GM19438 (cell line): ENCODE results near the gene MEF2C.
"Not testable (repeated sequence)": the region's sequence is repeated elsewhere in the genome, so short reads cannot be mapped to it uniquely, and the experiment has no call there.

Experiments used
- ATAC-seq: cut with Tn5 transposase; IDR thresholded peaks from one replicate; pipeline ENCODE4 v1.9.1; 2021; ENCODE audit warnings: low read depth; ENCODE audit not compliant: unreplicated experiment

Gene MEF2C

DNA sequence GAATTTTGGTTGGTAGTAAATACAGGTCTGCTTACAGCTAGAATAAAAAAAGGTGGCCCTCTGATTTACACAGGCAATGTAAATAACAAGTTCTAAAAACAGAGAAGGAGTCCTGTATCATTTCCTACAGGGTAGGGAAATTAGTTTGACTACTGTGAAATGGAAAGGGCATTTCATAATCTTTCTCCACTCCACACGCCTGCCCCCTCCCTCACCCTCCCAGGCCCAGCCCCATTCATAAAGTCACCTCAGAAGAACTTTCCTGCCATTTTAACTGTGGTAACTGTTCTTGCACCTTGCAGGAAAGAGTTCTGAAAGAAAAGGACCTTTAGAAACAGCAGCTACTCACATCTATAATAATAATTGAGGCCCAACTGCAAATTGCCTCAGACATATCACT lies 69.7 kb downstream of the MEF2C start:
- ATAC-seq, result no peak

DNA sequence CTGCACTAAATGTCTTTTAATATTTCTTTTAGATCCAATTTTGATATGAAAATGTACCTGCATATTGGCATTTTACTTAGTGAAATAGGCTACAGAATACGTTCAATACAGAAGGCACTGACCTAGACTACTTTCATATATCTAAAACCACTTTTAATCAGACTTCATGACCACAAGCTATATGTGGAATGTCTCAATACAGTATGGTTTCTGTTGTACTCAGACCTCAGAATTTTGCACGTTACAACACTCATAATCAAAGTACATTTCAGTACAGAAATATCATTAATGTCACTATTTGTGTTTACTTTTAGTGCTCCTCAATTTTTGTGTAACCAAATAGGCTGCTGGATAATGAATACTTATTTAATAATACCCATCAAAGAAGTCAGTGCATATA lies 74.8 kb downstream of the MEF2C start:
- ATAC-seq, result no peak

DNA sequence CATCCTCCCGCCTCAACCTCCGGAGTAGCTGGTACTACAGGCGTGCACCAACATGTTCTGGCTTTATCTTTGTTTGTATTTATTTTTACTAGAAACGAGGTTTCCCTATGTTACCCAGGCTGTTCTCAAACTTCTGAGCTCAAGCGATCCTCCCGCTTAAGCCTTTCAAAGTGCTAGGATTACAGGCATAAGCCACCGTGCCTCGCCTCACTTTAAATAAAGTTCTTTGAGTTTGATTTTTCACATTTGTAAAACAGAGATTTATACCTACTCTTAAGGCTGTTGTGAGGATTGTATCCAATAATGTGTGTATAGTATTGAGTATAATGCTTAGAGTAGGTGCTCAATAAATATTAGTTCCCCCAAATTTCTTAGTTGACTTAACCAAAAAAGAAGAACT lies 75.7 kb downstream of the MEF2C start:
- ATAC-seq, result no peak

DNA sequence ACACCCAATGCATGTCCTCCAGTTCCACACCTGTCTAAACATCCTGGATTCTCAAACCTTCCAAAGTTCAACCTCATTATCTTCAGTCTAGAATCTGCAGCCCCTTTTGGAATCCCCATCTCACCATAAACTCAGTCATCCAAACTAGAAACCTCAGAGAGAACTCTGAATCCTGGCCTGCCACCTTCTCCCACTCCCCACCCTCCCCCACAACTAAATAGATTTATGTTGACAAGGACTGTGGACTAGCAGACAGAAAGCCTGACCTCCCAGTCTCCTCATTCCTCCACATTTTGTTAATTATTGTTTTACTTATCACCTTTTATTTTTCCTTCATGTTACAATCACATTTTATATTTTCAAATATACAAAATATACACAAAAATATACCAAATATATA lies 76.6 kb downstream of the MEF2C start:
- no peak for ATAC-seq

DNA sequence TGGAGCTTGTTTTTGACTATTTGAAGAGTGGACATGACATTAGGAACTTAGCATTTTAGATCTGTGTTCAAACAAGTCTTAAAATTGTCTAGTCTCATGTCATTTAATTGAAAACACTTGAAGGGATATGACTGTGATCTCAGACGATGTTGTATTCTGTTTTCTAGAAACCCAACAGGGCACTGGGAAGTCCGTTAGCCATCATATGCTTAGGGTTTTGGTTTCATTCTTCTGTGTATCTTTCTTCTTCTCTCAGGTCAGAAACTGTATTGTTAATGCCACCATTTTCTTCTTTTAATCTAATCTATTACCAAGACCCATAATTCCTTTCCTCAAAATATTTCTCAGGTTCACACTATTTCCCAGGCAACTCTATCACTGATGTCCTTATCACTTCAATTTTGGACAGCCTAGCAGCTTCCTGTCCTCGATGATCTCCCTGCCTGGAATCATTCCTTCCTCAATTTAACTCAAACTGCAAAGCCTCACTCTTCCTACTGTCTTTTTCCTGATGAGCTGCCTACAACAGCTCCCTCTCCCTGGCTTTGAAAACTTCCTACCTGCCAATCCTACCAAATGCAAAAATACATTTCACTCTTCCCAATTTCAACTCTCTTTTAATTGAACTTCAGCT lies 77.7 kb downstream of the MEF2C start:
- ATAC-seq, result no peak

DNA sequence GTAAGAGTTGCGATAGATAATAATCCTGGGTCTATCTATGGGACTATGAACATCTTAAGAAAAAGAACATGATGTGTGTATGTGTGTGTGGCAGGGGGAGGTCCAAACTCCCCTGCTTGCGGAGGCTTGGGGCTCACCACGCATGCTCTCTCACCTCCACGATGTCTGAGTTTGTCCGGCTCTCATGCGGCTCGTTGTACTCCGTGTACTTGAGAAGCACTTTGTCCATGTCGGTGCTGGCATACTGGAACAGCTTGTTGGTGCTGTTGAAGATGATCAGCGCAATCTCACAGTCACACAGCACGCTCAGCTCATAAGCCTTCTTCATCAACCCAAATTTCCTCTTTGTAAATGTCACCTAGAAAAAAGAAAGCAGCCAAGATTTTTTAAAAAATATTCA lies 78.5 kb downstream of the MEF2C start:
- ATAC-seq, result no peak

DNA sequence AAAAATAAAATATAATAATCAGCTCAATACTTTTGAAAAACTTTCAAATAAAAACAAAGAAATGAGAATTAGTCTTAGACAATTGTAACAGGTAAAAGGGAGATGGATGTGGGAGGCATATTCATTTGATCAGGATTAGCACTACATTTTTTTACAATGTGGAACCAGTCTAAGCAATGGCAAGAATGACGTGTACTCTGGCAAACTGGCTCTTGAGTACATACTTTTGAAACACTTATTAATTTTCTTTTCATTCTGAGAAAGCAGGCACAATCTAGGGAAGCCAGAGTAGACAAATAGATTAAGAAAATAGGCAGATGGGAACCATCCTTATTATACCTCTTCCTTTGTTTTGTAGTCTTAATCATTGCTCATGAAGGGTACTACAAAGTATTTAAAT lies 79.7 kb downstream of the MEF2C start:
- no peak for ATAC-seq

DNA sequence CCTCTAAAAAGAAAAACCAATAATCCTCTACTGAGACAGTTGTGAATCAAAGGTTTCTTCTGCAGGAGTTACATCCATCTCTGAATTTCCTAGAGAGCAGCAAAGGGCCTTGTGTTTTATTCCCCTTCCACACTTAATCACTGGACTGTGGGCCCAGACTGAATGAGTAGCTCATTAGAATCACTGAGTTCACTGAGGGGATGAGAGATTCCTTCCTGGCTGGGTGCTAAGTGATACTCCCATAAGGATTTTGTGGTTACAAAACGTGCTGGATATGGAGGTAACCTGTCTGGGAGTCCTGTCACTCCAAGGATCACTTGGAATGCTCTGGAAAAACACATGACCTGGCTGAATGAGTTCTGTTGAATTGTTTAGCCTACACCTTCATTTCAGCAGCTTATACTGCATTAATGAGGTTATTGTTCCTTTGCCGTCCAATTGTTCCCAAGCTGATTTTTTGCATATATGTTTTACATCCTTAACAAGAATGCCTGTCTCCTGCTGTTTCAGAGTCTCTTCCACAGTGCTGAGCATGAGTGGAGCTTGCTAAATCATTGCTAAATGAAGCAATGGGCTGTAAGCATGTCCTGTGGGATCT lies 82.9 kb downstream of the MEF2C start:
- no peak for ATAC-seq

DNA sequence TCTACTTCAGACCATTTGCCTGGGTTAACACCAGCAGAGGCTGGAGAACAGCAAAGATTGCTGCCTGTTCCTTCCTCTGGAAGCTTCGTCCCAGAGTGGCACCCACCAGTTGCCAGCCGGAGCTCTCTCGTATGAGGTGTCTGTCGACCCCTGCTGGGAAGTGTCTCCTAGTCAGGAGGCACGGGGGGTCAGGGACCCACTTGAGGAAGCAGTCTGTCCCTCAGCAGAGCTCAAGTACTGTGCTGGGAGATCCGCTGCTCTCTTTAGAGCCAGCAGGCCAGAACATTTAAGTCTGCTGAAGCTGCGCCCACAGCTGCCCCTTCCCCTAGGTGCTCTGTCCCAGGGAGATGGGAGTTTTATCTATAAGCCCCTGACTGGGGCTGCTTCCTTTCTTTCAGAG lies 84.1 kb downstream of the MEF2C start:
- ATAC-seq, result not testable (repeated sequence)

DNA sequence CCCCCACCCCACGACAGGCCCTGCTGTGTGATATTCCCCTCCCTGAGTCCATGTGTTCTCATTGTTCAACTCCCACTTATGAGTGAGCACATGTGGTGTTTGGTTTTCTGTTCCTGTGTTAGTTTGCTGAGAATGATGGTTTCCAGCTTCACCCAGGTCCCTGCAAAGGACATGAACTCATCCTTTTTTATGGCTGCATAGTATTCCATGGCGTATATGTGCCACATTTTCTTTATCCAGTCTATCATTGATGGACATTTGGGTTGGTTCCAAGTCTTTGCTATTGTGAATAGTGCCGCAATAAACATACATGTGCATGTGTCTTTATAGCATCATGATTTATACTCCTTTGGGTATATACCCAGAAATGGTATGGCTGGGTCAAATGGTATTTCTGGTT lies 89.2 kb downstream of the MEF2C start:
- ATAC-seq, result not testable (repeated sequence)

DNA sequence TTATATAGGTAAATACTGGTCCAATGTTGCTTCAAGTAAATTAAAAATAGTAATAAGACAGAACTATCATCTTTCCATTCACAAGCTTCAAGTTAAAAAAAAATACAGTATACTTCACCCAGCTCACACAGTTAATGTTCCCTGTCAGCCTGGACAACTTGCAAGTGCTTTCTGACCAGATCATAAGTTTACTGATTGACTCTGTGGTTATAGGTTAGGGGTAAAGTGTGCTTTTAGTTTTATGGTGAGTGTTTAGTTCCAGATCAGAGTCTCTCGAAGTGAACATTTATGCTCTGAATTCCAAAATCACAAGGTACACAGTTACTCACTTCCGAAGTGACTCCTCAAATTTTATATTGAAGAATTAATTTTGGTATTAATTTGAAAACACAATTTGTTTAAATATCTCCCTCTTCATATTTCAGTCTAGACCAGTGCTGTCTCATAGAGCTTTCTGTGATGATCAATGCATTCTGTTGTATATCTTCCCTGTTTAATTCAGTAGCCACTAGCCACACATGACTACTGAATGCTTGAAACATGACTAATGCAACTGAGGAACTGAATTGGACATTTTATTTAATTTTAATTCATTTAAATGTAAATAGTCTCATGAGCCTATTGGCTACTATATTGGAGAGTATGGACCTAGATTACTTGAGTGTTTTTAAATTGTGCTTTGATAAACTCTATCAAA lies 90.7 kb downstream of the MEF2C start:
- peak; percentile 86 for ATAC-seq

DNA sequence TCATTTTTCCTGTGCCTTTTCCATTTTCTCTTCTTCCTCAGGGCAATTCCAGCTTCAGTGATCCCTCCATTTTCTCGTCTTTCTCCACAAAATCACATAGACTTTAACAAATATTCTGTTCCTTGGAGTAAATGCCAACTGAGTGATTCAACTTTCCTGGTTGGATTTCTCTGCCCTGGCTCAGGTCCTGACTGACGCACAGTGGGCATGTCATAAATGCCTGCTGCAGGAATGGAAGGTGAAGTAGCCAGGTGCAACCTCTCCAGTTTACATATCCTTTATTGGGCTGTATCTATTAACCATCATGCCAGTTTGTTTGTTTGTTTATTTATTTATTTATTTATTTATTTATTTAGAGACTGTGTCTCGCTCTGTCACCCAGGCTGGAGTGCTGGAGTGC lies 95.1 kb downstream of the MEF2C start:
- no peak for ATAC-seq

DNA sequence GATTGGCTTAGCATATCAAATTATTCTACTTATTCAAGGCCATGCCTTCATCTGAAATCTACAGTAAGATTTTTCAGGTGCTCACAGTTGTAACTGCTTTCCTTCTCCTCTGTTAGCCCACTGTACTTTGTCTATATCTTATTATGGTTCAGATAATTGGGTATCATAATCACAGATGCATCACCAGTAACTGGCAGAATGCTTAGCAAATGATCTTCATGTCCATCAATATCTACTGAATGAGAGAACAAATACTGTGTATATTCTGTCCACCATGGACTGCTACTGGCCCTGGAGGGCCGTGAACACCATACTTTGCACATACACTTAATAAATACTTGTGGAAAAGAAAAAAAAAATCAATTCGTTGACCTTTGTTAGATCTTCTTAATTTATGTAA lies 96.2 kb downstream of the MEF2C start:
- ATAC-seq, result no peak

DNA sequence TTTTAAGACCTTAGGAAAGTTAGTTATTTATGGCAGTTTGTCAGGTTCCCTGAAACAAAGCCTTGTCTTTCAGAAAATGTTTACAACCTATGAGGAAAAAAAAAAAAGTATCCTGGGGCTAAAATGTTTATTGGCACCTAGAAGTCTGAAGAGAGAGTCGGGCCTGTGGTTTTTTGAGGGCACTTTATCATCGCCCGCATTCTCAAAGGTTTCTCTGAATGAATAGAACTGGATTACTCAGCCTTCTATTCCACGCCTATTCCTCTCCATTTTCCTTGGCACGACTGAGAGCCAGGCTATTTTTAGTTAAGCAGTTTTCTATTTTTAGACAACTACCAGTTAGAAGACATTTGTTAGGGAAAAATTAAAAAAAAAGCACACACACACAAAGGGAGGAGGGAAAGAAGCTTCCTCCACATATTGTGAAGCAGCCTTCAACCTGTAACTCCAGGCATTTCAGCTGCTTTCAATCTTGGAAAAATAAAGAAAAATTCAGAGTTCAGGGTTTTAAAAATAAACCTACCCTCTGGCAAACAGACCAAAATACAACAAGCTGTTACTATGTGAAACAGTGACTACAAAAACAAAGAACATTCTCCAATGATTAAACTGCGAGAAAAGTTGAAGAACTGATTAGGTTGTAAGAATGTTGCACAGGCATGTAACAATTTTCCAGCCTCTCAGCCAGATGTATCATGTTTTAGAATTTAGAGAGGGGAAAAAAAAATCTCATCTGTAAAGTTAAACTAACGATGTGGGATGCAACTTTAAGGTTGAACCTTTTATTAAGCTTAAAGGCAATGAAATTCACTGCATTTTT lies 97.0 kb downstream of the MEF2C start:
- ATAC-seq, result peak; percentile 43

DNA sequence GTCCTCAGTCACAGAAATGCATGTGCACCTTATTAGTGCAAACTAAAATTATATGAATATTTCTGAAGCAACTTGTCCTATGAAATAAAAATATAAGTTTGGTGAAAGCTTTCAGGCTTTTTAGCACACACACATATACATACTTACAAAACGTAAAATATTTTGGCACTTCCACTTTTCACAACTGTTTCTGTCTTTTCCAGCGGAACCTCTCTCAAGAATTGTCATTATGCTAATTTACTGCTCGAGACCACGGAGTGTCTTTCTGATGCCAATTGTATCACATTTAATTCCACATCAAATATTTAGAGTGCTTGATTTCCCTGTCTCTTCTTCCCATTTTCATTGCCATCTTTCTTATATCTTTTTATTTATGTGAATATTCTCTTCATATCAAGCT lies 100.4 kb downstream of the MEF2C start:
- ATAC-seq, result no peak

DNA sequence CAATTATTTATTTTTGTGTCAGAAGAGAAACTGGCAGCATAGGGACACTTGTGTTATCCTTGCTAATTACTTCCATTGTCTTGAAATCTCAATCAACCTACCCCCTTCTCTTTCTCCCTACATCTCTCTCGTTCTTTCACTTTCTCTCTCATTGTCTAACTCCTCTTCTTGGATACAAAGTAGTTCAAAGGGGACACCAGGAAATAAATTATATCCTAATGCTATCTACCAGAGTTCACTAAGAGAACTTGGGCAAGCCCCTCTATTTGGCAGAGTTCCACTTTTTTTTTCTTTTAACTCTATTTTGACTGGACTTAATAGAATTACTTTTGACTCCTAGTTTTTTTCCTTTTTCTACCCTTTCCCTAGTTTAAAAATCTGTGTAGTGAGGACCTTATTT lies 102.2 kb downstream of the MEF2C start:
- ATAC-seq, result no peak

DNA sequence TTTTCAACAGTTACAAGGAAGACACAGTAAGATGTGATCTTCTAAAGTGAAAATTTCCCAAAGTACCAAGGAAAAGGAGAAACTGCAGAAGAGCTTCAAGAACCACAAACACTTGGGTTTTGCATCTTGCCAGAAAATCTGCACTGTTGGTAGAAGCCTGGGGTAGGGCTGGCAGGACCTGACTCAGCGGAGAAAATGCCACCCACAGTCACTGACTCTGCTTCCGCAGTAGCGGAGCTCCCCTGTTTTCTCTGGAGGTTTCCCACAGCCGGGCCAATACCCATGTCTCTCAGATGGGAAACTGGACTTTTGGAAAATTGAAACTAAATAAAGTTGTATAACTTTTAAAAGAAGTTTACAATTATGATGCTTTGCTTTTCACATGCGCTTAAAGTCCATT lies 104.2 kb downstream of the MEF2C start:
- no peak for ATAC-seq

DNA sequence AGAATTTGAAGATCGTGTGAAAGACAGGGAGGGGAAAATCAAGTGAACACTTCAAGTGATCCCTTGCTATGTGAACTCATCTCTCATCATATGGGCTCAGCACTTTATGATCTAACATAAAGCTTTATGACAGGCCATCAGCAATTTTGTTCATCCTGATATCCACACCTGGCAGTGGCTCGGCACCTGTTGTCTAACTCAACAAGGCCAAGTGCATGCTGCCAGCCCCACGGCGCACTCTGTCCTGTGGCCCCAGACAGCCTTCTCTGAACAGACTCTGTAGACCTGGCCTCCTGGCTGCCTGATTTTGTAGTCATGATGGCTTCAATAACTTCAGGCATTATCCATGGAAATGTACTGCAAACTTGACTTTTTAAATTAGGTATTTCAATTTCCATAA lies 106.3 kb downstream of the MEF2C start:
- no peak for ATAC-seq

DNA sequence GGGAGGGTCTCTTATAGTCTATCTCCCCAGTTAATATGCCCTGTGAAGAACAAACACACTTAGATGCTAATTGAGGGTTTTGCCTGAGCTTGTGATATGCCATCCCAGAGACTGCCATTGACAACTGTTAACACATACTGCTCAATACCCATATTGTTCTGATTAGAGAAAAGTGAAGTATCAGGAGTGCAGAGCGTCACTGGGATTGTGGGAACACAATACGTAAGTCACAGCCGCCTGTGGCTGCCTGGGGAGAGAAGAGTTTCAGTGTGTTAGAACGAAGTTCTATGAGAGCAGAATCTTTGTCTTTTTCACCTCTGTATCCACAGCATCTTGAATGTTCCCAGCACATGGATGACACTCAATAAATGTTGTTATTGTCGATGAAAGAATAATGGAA lies 110.2 kb downstream of the MEF2C start:
- ATAC-seq, result no peak

DNA sequence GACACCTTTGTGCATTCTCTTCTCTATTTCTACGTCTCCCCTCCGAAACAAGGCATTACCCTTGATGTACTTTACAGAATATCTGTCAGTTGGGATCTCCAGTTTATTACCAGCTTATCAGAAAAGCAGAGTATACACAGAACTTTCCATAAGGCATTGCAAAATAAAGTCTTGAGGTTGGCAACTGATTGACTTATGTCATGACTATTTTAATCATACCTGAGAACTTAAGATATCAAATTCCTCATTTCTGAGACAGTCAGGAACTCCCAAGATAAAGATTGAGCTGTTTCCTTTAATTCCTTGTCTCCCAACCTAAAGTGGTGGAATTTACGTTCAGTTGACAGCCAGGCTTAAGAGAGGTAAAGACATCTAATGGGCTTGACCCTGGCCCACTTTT lies 110.9 kb downstream of the MEF2C start:
- no peak for ATAC-seq
